Panc1 (cell line): ENCODE results near the gene LRRC73. TPM values are rescaled to one million over a fixed set of nuclear protein-coding genes. Genes with fewer than 3 reads are reported as not detected.

Experiments
- ATAC-seq: fragments of 200-7000 bp; cut with Tn5 transposase; 2 replicates; pipeline ENCODE4 v1.9.1; 2020; ENCODE audit warnings: mild to moderate bottlenecking, moderate library complexity
- BruUV-seq: library from RNA; stranded (reverse); fragments of 400-500 nt; replicated peaks from 2 replicates; lab custom pipeline; 2021; lab: Mats Ljungman, UMichigan
- CTCF ChIA-PET: fragments of 300-600 bp; sonication (Branson Sonifier 250); formaldehyde crosslinking; loops from one replicate; lab custom pipeline; 2022; ENCODE audit warnings: antibody characterized with exemption; lab: Charles Lee
- POLR2A ChIA-PET: fragments of 300-600 bp; sonication (Branson Sonifier 250); formaldehyde crosslinking; loops from one replicate; lab custom pipeline; 2022; ENCODE audit warnings: antibody characterized with exemption; lab: Charles Lee
- DNase-seq: peaks from one replicate; pipeline ENCODE4 v3.0.0-alpha.2; 2010; ENCODE audit warnings: low read depth, low spot score
- H3K27ac ChIP-seq: 2 replicates; pipeline ENCODE4 v1.5.1; 2011; ENCODE audit warnings: mild to moderate bottlenecking, low read length, inconsistent platforms
- H3K27me3 ChIP-seq: fragments of 200-500 bp; sonication (Bioruptor generic); 2 replicates; pipeline ENCODE4 v1.6.0; 2014; ENCODE audit warnings: low read length, inconsistent platforms; ENCODE audit not compliant: control insufficient read depth, insufficient read depth
- H3K36me3 ChIP-seq: fragments of 200-500 bp; sonication (Bioruptor generic); 2 replicates; pipeline ENCODE4 v1.5.1; 2014; ENCODE audit warnings: inconsistent platforms, mild to moderate bottlenecking, low read length, moderate library complexity; ENCODE audit not compliant: control insufficient read depth, insufficient read depth
- H3K4me1 ChIP-seq: 2 replicates; pipeline ENCODE4 v1.5.1; 2011; ENCODE audit warnings: inconsistent platforms, mild to moderate bottlenecking, low read length, moderate library complexity; ENCODE audit not compliant: control insufficient read depth, insufficient read depth
- H3K4me3 ChIP-seq, 2 experiments: 2 replicates each; pipeline ENCODE4 v1.5.1; 2011 to 2012; ENCODE audit warnings: low read depth in 2 of 2, low read length in 2 of 2, mild to moderate bottlenecking in 2 of 2, inconsistent platforms in 1 of 2, moderate library complexity in 1 of 2
- H3K9me3 ChIP-seq: fragments of 200-500 bp; sonication (Bioruptor generic); 2 replicates; pipeline ENCODE4 v1.5.1; 2014; ENCODE audit warnings: low read depth, mild to moderate bottlenecking, inconsistent platforms, low read length, moderate library complexity; ENCODE audit not compliant: control insufficient read depth, insufficient read depth
- CTCF ChIP-seq: fragments of 450-650 bp; IDR thresholded peaks from 2 replicates; pipeline ENCODE4 v1.5.1; 2017; ENCODE audit warnings: mild to moderate bottlenecking
- POLR2AphosphoS5 ChIP-seq: IDR thresholded peaks from 2 replicates; pipeline ENCODE4 v1.6.1; 2012; ENCODE audit warnings: mild to moderate bottlenecking, low read depth, low read length, moderate library complexity
- REST ChIP-seq, 2 experiments: IDR thresholded peaks; 2 replicates each; pipeline ENCODE4 v1.6.1; 2011 to 2012; ENCODE audit warnings: low read depth in 2 of 2, control low read depth in 1 of 2, low read length in 1 of 2, mild to moderate bottlenecking in 1 of 2, moderate library complexity in 1 of 2; ENCODE audit not compliant: insufficient read depth in 1 of 2
- SIN3A ChIP-seq: IDR thresholded peaks from 2 replicates; pipeline ENCODE4 v1.6.1; 2012; ENCODE audit warnings: low read depth, mild to moderate bottlenecking, low read length, moderate library complexity, borderline replicate concordance; ENCODE audit not compliant: insufficient read depth
- TCF7L2 ChIP-seq: IDR thresholded peaks from 2 replicates; pipeline ENCODE4 v1.6.1; 2011; ENCODE audit warnings: mild to moderate bottlenecking, low read depth, low read length, inconsistent platforms
- in situ Hi-C: cut with HindIII; loops from 2 replicates; pipeline ENCODE4 v1.10.0; 2016; ENCODE audit warnings: low sequenced_read_pairs, low pct_unique_long_range_greater_than_20kb
- intact Hi-C: fragments of 100-400 bp; cut with micrococcal nuclease; formaldehyde crosslinking; loops from one replicate; pipeline ENCODE4 v1.10.0; 2022; ENCODE audit not compliant: unreplicated experiment
- total RNA-seq: library from RNA; stranded (reverse); gene quantifications from one replicate; pipeline ENCODE4 v1.2.1, GENCODE V29; 2021; ENCODE audit not compliant: unreplicated experiment

Gene LRRC73
- total RNA-seq, 1 experiment from 2014 or later: 2.9 TPM

GRCh38 chr6:43476746-43477145 is 33.4 kb downstream of the LRRC73 start:
- ChIA-PET CTCF (interaction anchor here (0.6 to 0.7 kb wide), 2 partner anchors 11 to 30 kb away, joined by 4 to 6 read pairs; no protein-coding TSS in a partner anchor), POLR2A (no interaction called here)
- intact Hi-C loops: no loop called here
- no peaks in the 10 kb centered on the region for H3K36me3 ChIP-seq
- no peaks in the 10 kb centered on the region for H3K9me3 ChIP-seq
- ATAC-seq (no peak), DNase-seq (no peak)
- peak overlapping the region; percentile 81 for H3K27ac ChIP-seq
- BruUV-seq: no TSS peak
- in situ Hi-C loops: no loop called here
- no peaks in the 10 kb centered on the region for H3K27me3 ChIP-seq
- peak overlapping the region; percentile 62 to 74 for H3K4me3 ChIP-seq
- TF ChIP-seq CTCF: no peak
- no peak for TF ChIP-seq REST (IDR thresholded peaks at IDR 0.05; ENCODE audit: insufficient read depth in 1 of 2, low read depth in 2 of 2, low read length in 1 of 2)
- TF ChIP-seq POLR2AphosphoS5: no peak
- no peak for TF ChIP-seq SIN3A
- TF ChIP-seq TCF7L2: no peak
- peaks cover 13% of the 10 kb centered on the region for H3K4me1 ChIP-seq

GRCh38 chr6:43475516-43475915 is 34.6 kb downstream of the LRRC73 start:
- Histone ChIP-seq H3K36me3 (no peaks in the 10 kb centered on the region), H3K4me1 (peaks cover 10% of the 10 kb centered on the region), H3K27me3 (no peaks in the 10 kb centered on the region), H3K9me3 (no peaks in the 10 kb centered on the region), H3K4me3 (no peak overlapping the region), H3K27ac (no peak overlapping the region)
- in situ Hi-C loops: no loop called here
- no TSS peak for BruUV-seq
- intact Hi-C loops: no loop called here
- TF ChIP-seq TCF7L2 (no peak), POLR2AphosphoS5 (no peak), CTCF (no peak), REST (IDR thresholded peaks at IDR 0.05; ENCODE audit: insufficient read depth in 1 of 2, low read depth in 2 of 2, low read length in 1 of 2) (no peak), SIN3A (no peak)
- ChIA-PET CTCF (no interaction called here), POLR2A (interaction anchor here (0.6 kb wide), 1 partner anchor 84 kb away, joined by 3 read pairs; no protein-coding TSS in a partner anchor)
- DNase-seq (no peak), ATAC-seq (no peak)
